VCaP (cell line): Measurements from ENCODE around the gene PM20D1.

Experiments used
- H3K27ac ChIP-seq: fragments of 450-650 bp; 2 replicates; pipeline ENCODE4 v1.5.1; 2017
- TF ChIP-seq, protein P1 (sequence below): fragments of 450-650 bp; conservative IDR thresholded peaks from 2 replicates; pipeline ENCODE4 v1.5.1; 2017; ENCODE audit warnings: mild to moderate bottlenecking, moderate library complexity

The PM20D1 gene

DNA sequence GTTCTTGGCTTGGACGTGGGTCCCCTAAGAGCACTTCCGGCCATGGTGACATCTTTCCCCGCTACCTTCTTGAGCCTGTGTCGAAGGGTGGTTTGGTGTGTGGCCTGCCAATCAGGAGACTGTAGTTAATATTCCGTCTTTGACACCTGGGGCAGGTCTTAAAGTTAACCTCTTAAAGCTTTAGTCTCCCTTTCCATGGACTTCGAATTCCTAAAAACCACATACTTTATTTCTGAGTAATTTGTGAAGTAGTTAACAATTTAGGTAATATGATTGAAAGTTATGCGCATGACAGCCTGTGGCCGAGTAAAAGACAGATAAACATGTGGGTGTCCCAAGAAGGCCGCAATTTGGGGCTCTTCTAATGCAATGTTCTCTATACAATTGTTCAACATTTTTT is 64.5 kb downstream of the PM20D1 start:
- TF ChIP-seq, protein P1, sequence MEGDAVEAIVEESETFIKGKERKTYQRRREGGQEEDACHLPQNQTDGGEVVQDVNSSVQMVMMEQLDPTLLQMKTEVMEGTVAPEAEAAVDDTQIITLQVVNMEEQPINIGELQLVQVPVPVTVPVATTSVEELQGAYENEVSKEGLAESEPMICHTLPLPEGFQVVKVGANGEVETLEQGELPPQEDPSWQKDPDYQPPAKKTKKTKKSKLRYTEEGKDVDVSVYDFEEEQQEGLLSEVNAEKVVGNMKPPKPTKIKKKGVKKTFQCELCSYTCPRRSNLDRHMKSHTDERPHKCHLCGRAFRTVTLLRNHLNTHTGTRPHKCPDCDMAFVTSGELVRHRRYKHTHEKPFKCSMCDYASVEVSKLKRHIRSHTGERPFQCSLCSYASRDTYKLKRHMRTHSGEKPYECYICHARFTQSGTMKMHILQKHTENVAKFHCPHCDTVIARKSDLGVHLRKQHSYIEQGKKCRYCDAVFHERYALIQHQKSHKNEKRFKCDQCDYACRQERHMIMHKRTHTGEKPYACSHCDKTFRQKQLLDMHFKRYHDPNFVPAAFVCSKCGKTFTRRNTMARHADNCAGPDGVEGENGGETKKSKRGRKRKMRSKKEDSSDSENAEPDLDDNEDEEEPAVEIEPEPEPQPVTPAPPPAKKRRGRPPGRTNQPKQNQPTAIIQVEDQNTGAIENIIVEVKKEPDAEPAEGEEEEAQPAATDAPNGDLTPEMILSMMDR: no peak

GRCh38 chr1:205783904-205784303 is 66.0 kb downstream of the PM20D1 start:
- TF ChIP-seq, protein P1: no peak
- no peak overlapping the region for H3K27ac ChIP-seq

More for the DNA sequence above, 64.5 kb downstream of the PM20D1 start:
- no peak overlapping the region for H3K27ac ChIP-seq

DNA sequence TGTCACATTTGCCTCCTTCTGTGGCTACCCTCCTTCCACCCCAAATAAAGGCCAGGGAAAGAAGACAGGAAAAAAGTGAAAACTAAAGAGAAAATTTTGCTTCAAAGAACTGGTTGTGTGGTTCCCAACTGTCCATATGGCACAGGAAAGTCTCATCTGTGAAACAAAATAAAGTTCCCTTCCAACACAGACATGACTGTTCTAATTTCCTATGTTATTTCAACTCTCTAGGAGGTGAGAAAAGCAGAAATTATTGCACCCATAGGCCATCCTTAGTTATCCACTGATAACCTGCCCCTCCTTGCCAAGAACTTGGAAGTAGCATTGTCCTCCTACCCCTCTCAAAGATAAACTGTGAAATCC is 66.5 kb downstream of the PM20D1 start:
- TF ChIP-seq, protein P1: no peak
- no peak overlapping the region for H3K27ac ChIP-seq

GRCh38 chr1:205782627-205783432 is 67.1 kb downstream of the PM20D1 start:
- H3K27ac ChIP-seq: no peak overlapping the region
- TF ChIP-seq, protein P1: no peak

GRCh38 chr1:205780335-205780734 is 69.6 kb downstream of the PM20D1 start:
- H3K27ac ChIP-seq: no peak overlapping the region
- TF ChIP-seq, protein P1: no peak
